HG03175 (cell line): ENCODE measurements around the gene NDUFS8.
A peak's percentile ranks its signal among the peaks of the same experiment; 100 is the strongest.
"Not testable (repeated sequence)": the region's sequence is repeated elsewhere in the genome, so short reads cannot be mapped to it uniquely, and the experiment has no call there.

Source experiments
- ATAC-seq: cut with Tn5 transposase; IDR thresholded peaks from one replicate; pipeline ENCODE4 v1.9.1; 2021; ENCODE audit warnings: mild to moderate bottlenecking, moderate library complexity; ENCODE audit not compliant: unreplicated experiment

Gene NDUFS8

DNA sequence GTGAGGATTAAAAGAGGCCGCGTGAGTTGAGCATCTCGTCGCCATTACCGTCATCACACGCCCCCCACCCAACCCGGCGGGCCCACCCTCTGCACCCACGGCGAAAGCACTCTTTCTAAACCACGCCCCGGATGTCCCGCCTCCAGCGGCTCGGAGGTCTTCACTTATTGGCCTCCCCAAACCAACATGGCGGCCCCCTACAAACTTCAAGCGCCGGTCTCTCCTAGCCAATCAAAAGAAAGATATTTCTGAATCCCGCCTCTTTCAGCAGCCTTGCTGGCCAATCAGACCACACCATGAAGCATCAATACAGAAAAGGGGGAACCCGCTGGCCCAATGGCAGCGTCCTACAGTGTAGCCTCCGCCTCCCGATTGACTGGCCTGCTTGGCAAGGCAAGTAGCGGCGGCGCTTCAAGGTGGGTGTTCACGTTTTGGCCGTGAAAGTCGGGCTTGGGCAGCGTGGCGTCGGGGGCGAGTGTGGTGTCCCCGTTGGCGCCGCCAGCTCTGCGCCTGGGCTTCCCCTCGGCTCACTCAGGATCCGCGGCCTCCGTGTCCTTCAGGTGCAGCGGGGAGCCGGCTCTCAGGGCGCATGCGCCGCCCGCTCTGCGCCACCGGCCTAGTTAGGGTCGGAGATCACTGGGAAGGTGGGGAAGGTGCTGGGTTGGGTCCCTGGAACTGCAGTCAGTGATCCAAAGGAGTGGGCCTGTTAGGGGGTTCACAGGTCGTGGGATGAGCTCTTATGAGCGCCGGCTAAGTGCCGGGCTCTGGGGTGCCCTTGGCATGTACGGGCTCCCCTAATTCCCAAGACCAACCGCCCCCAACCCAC lies at the start of gene NDUFS8:
NDUFS8 (plus strand) TSS at position 364 of the 826 bp plus-strand sequence. CDS start 1,471 bp downstream, outside the sequence.
- peak; percentile 96 for ATAC-seq

DNA sequence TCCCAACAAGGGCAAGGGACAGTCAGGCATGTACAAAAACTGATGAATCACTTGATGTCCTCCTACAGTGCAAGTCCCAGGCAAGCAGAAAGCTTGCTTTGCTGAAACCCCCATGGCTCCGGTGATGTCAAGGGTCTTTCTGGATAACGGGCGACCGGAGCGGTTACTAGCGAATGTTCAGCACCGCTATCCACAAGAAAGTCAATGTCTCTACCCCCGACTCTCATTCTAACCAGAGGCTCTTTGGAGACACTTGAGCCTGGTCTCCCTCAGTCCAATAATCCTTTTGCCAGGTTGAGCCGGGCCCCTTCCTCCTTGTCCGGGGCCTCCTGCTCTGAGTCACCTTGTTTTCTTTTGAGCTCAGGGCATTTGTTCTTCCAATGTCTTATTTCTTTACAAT lies 49.3 kb upstream of the NDUFS8 start:
- not testable (repeated sequence) for ATAC-seq

DNA sequence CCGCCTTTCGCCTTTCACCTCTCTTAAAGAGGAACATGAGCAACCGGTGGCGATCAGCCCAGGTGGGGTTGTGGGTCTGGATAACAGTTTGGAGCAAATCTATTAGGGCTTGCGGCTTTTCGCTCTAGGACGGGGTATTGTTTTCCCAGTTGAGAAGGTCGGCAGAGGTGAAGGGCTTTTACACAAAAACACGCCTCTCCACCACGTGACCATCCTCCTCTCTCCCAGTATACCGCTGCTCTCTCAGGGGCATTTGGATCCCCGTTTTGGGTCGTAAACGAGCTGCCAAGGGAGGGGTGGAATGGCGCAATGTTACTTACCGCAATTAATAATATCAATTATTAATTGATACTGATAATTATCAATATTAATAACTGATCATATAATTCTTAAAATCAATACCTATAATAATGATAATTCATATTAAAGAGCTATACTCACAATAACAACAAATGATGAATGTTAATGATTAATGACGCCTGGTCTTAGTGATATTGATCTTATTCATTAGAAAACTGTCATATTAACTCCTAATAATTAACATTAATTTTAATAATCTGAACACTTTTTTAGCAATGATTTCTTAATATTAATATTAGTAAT lies 48.1 kb upstream of the NDUFS8 start:
- ATAC-seq, result not testable (repeated sequence)

DNA sequence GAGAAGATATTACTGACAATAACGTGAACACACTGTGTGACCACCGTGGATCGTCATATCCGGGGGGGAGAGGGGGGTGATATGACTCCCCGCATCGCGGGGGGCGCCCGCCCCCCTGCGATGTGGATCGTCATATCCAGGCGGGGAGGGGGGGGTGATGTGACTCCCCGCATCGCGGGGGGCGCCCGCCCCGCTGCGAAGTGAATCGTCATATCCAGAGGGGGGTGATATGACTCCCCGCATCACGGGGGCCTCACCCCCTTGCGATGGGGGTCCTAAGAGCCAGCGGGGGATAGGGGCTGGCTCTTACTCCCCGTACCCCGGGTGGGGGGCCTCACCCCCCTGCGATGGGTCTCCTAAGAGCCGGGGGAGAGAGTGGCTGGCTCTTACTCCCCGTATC lies 46.5 kb upstream of the NDUFS8 start:
- ATAC-seq, result no peak

- not testable (repeated sequence) for ATAC-seq
These were observed 45.2 kb upstream of the NDUFS8 start for GRCh38 chr11:67985302-67985701.

DNA sequence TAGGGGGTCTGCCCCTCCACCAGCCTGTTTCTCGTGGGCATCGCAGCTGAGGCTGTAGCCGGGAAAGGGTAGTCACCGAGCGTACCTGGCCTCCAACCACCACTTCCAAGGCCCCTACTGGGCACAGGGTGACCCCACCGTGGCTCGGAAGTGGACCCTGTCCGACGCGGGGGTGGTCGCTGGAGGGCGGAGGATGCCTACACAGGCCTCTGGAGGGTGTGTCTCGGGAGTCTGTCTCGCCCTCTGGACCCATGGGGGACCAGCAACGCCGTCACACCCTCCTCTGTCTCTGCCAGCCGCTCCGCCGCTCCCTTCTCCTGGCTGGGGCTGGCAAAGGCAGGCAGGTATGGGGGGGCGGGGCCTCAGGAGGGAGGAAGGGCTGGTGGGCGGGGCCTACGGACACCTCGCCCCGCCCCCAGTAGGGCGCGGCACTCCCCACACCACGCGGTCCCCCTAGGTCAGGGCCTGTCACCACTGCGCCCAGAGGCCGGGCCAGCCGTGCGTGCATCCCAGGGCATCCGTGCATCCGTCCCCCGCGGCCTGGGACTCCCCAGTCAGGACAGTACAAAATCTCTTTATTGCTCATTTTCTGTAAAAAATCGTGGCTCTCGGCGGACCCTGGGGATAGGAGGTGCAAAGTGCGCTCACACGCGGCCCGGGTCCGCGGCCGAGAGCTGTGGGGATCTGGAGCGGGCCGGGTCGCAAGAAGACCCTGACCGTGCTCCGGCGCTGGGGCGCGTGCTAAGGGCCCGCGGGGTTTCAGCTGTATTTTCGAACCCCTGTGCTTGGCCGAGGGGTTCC lies 39.7 kb upstream of the NDUFS8 start:
- not testable (repeated sequence) for ATAC-seq

DNA sequence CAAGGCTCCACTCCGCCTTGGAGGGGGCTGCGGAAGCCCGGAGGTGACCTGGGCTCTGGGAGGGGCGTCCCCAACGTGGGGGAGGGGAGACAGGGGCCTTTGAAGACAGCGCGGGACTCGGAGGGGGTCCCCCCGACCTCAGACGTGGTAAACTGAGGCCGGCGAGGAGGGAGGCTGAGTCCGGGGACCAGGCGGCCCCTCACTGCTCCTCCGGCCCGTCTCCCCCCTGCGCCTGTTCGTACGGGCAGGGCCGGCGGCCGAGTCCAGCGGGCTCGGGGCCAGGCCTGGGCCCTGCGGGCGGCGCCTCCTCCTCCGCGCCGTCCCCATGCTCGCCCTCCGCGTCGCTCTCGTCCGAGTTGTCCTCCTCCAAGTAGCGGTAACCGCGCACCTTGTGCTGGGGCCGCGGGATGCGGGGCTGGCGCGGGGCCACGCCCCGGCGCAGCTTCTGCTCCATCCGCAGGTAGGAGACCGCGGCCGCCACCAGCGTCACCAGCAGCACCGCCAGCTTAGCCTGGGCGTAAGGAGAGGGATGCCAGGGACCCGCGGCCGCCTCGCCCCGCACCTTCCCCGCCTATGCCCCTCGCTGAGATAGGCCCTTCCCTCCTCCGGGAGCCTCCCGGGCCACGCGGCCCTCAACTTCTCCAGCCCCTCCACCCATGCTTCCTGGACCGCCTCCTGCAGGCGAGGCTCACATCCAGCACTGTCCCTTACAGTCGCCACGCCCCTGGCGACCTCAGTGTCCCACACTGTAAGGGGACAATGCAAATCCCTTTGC lies 38.9 kb upstream of the NDUFS8 start:
- not testable (repeated sequence) for ATAC-seq

- ATAC-seq, result not testable (repeated sequence)
These were observed 36.7 kb upstream of the NDUFS8 start for GRCh38 chr11:67993821-67994220.

GRCh38 chr11:67994387-67994786 lies 36.1 kb upstream of the NDUFS8 start:
- not testable (repeated sequence) for ATAC-seq

GRCh38 chr11:67995129-67995528 lies 35.4 kb upstream of the NDUFS8 start:
- ATAC-seq, result not testable (repeated sequence)

DNA sequence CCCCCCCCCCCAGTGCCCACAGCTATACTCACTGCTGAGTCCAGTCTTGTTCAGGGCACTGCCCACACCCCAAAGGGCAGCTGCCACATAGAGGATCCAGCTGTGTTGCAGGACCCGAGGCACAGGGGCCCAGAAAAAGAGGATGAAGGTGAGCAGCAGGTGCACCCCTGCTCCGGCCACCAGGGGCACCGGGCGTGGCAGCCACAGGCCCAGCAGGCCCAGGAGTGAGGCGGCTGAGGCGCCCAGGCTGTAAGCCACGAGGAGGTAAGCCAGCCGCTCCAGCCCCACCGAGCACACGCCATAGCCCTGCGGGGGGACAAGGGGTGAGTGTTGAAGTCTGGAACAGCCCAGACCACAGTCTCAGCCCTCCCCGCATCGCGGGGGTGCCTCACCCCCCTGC lies 34.9 kb upstream of the NDUFS8 start:
- not testable (repeated sequence) for ATAC-seq

- no peak for ATAC-seq
These were observed 34.4 kb upstream of the NDUFS8 start for GRCh38 chr11:67996051-67996450.

DNA sequence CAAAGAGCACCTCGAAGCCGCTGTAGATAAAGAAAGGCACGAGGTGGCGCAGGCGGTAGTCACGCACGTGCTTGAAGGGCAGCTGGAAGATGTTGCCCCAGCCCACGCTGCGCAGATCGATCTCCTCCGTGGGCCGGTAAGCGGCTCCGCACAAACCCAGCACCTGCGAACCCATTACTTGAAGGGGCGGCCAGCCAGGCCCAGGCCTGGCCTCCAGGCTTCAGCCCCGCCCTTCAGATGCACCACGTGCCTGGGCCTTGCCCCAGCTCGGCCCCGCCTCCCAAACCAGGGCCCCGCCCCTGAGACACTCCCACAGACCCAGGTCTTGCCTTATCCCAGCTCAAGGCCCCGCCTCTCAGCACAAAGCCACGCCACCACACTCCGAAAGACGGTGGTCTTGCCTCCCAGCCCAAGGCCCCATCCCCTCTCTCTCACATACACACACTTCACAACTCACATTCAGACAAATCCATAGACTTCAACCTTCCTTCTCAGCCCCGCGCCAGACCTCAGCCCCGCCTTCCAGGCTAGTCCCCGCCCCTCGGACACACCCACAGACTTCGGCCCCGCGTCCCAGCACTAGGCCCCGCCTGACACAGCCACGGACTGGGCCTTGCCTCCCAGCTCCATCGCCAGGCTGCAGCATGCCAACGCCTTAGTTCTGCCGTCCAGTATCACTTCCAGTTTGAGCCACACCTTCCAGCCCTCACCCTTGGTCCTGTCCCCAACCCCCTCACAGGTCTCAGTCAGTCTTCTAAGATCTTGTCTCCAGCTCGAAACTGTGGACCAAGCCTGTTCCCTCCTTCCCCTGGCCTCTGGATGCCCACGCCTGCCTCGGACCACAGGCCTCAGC lies 33.6 kb upstream of the NDUFS8 start:
- no peak for ATAC-seq

DNA sequence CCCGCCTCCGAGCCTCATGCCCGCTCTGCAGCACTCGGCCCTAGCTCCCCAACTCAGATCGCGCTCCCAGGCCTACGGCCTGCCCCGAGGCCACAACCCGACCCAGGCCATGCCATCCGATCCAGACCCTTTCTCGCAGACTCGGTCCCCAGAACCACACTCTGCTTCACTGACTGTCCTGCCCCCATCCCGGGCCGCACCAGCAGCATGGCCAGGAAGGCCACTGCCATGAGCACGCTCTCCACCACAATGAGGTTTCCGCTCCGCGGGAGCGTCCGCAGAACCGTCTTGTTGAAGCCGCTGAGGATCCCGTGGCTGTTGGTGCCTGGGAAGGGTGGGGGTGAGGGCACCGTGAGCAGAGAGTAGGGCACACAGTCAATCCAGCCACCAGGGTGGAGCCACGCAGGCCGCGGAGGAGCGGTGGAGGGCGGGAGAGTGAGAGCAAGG lies 33.0 kb upstream of the NDUFS8 start:
- no peak for ATAC-seq

DNA sequence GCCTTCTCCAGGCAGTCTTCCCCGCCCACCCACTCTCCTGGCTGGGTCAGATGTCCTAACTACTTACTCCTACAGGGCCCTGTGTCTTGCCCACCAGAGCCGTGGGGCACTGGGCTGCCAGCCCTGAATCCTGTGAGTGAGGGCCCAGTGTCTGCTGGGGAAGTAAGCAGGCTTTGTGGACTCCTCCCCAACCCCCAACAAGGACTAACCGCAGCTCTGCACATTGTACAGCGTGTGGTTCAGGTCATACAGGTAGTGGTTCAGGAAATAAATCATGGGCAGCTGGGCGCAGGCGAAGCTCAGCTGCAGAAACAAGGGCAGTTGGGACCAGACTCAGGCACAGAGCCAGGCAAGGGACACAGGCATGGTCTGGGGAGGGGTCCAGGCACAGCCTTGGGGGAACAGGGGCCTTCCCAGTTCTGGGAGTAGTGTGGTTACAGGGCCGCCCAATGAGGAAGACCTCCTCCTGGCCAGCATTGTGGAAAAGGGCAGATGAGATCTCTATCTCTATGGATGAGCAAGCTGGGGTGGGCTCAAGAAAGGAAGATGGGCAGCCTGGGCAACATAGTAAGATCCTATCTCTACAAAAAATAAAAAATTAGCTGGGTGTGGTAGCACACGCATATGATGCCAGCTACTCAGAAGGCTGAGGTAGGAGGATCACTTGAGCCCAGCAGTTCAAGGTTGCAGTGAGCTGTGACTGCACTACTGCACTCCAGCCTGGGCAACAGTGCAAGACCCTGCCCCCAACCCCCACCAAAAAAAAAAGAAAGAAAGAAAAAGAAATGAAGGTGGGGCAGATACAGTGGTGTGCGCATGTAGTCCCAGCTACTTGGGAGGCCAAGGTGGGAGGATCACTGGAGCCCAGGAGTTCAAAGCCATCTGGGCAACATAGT lies 32.1 kb upstream of the NDUFS8 start:
- ATAC-seq, result no peak

DNA sequence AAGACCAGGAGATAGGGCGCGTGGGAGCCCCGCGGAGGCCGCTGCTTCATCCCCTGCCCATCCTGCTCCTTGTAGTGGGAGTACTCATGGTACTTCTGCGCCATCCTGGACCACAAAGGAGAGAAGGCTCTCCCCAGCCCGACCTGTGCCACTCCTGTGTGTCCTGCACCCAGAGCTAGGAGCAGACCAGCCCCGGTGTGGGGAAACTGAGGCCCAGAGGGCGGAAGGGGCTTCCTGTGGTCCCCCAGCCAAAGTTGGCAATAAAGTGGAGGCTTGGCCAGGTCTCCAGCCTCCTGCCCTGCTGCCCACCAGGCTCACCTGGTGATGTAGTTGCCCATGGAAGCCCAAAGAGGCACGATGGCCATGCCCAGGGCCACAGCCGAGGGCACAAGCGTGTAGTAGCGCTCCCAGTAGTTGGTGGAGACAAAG lies 31.3 kb upstream of the NDUFS8 start:
- ATAC-seq, result no peak

DNA sequence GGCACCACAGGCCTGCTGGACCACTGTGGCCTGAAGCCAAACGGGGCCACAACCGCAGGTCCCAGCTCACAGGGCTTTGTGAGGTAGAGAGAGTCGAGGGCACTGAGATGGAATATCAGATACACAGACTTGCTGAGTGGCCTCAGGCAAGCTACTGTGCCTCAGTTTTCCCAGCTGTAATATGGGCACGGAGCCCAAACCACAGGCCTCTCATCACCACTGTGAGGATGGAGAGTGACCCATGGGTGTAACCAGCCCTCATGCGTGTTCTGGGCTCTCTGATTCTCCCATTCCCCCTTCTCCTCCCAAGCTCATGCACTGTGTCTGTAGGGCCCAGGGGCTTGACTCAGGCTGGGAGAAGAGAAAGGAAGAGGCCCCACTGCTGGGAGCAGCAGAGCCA lies 30.8 kb upstream of the NDUFS8 start:
- no peak for ATAC-seq

- peak; percentile 15 for ATAC-seq
These were observed 27.9 kb upstream of the NDUFS8 start for GRCh38 chr11:68002575-68002937.
